ENCODE results near the gene PRKN. TPM values are rescaled to one million over a fixed set of nuclear protein-coding genes. Genes with fewer than 3 reads are reported as not detected.

The PRKN gene
- total and polyA plus RNA-seq, 2 donors (not counting 1 experiment from before 2014, with no cell fraction given), result 0.43 to 4.6 TPM

- Histone ChIP-seq H3K9me3 (ENCODE audit: control insufficient read depth, insufficient read depth, low read depth, low read length) (no peaks in the 10 kb centered on the region), H2AFZ (ENCODE audit: low read length) (no peak overlapping the region), H4K20me1 (ENCODE audit: control insufficient read depth, extremely low read depth, insufficient read depth, low read length) (no peaks in the 10 kb centered on the region), H3K36me3 (ENCODE audit: control insufficient read depth, insufficient read depth, low read length) (no peaks in the 10 kb centered on the region), H3K4me2 (ENCODE audit: extremely low read depth, insufficient read depth, low read length) (no peak overlapping the region), H3K4me3 (replicated peaks in 1 of 4; ENCODE audit: control extremely low read depth in 1 of 4, insufficient read depth in 1 of 4, low read depth in 3 of 4, low read length in 4 of 4) (no peak overlapping the region), H3K79me2 (ENCODE audit: control insufficient read depth, insufficient read depth, low read length) (no peaks in the 10 kb centered on the region), H3K27me3 (ENCODE audit: control insufficient read depth, insufficient read depth, low read length) (no peaks in the 10 kb centered on the region), H3K9ac (ENCODE audit: insufficient read depth, low read length) (no peak overlapping the region), H3K27ac (ENCODE audit: insufficient read depth, low read length) (no peak overlapping the region), H3K4me1 (ENCODE audit: control insufficient read depth, extremely low read depth, insufficient read depth, low read length) (no peaks in the 10 kb centered on the region)
- TF ChIP-seq EZH2 (IDR thresholded peaks at IDR 0.05; ENCODE audit: low read length, missing control alignments), result no peak
- TF ChIP-seq CTCF (conservative IDR thresholded peaks at IDR 0.05 in 1 of 2, IDR thresholded peaks at IDR 0.05 in 1 of 2; ENCODE audit: low read depth in 1 of 2, low read length in 2 of 2), result no peak
- DNase-seq (ENCODE audit: low read depth in 2 of 2), result no peak
Observed at GRCh38 chr6:161649068-161649467, 1078.5 kb downstream of the PRKN start.

- Histone ChIP-seq H2AFZ (ENCODE audit: low read length) (no peak overlapping the region), H3K4me3 (replicated peaks in 1 of 4; ENCODE audit: control extremely low read depth in 1 of 4, insufficient read depth in 1 of 4, low read depth in 3 of 4, low read length in 4 of 4) (no peak overlapping the region), H3K4me1 (ENCODE audit: control insufficient read depth, extremely low read depth, insufficient read depth, low read length) (no peaks in the 10 kb centered on the region), H3K9ac (ENCODE audit: insufficient read depth, low read length) (no peak overlapping the region), H4K20me1 (ENCODE audit: control insufficient read depth, extremely low read depth, insufficient read depth, low read length) (no peaks in the 10 kb centered on the region), H3K79me2 (ENCODE audit: control insufficient read depth, insufficient read depth, low read length) (no peaks in the 10 kb centered on the region), H3K9me3 (ENCODE audit: control insufficient read depth, insufficient read depth, low read depth, low read length) (no peaks in the 10 kb centered on the region), H3K4me2 (ENCODE audit: extremely low read depth, insufficient read depth, low read length) (no peak overlapping the region), H3K27ac (ENCODE audit: insufficient read depth, low read length) (no peak overlapping the region), H3K27me3 (ENCODE audit: control insufficient read depth, insufficient read depth, low read length) (no peaks in the 10 kb centered on the region), H3K36me3 (ENCODE audit: control insufficient read depth, insufficient read depth, low read length) (no peaks in the 10 kb centered on the region)
- no peak for TF ChIP-seq EZH2 (IDR thresholded peaks at IDR 0.05; ENCODE audit: low read length, missing control alignments)
- no peak for TF ChIP-seq CTCF (conservative IDR thresholded peaks at IDR 0.05 in 1 of 2, IDR thresholded peaks at IDR 0.05 in 1 of 2; ENCODE audit: low read depth in 1 of 2, low read length in 2 of 2)
- no peak for DNase-seq (ENCODE audit: low read depth in 2 of 2)
Observed at GRCh38 chr6:161647234-161647633, 1080.3 kb downstream of the PRKN start.

GRCh38 chr6:161644521-161644920 lies 1083.0 kb downstream of the PRKN start:
- TF ChIP-seq CTCF (conservative IDR thresholded peaks at IDR 0.05 in 1 of 2, IDR thresholded peaks at IDR 0.05 in 1 of 2; ENCODE audit: low read depth in 1 of 2, low read length in 2 of 2) (no peak), EZH2 (IDR thresholded peaks at IDR 0.05; ENCODE audit: low read length, missing control alignments) (no peak)

More at GRCh38 chr6:161644521-161644920, 1083.0 kb downstream of the PRKN start:
- H3K36me3 ChIP-seq (ENCODE audit: control insufficient read depth, insufficient read depth, low read length), result no peaks in the 10 kb centered on the region
- peak in 1 of 2 donors; percentile 49 for DNase-seq (ENCODE audit: low read depth in 2 of 2)
- H3K9me3 ChIP-seq (ENCODE audit: control insufficient read depth, insufficient read depth, low read depth, low read length), result no peaks in the 10 kb centered on the region
- H3K27me3 ChIP-seq (ENCODE audit: control insufficient read depth, insufficient read depth, low read length), result no peaks in the 10 kb centered on the region
- no peak overlapping the region for H2AFZ ChIP-seq (ENCODE audit: low read length)
- H3K27ac ChIP-seq (ENCODE audit: insufficient read depth, low read length), result no peak overlapping the region
- H4K20me1 ChIP-seq (ENCODE audit: control insufficient read depth, extremely low read depth, insufficient read depth, low read length), result no peaks in the 10 kb centered on the region
- no peak overlapping the region for H3K9ac ChIP-seq (ENCODE audit: insufficient read depth, low read length)
- H3K4me1 ChIP-seq (ENCODE audit: control insufficient read depth, extremely low read depth, insufficient read depth, low read length), result no peaks in the 10 kb centered on the region
- H3K4me2 ChIP-seq (ENCODE audit: extremely low read depth, insufficient read depth, low read length), result no peak overlapping the region
- no peaks in the 10 kb centered on the region for H3K79me2 ChIP-seq (ENCODE audit: control insufficient read depth, insufficient read depth, low read length)
- no peak overlapping the region for H3K4me3 ChIP-seq (replicated peaks in 1 of 4; ENCODE audit: control extremely low read depth in 1 of 4, insufficient read depth in 1 of 4, low read depth in 3 of 4, low read length in 4 of 4)

All from fibroblast of lung (primary cell).